Caco-2 (cell line): ENCODE measurements around the gene TCERG1L. TPM values are rescaled to one million over a fixed set of nuclear protein-coding genes. Genes with fewer than 3 reads are reported as not detected.

Source experiments
- BruUV-seq: library from RNA; stranded (reverse); fragments of 400-500 nt; replicated peaks from 2 replicates; lab custom pipeline; 2021; lab: Mats Ljungman, UMichigan
- CTCF ChIA-PET: fragments of 300-600 bp; sonication (Branson Sonifier 250); formaldehyde crosslinking; loops from one replicate; lab custom pipeline; 2022; ENCODE audit warnings: antibody characterized with exemption; lab: Charles Lee
- POLR2A ChIA-PET: fragments of 300-600 bp; sonication (Branson Sonifier 250); formaldehyde crosslinking; loops from one replicate; lab custom pipeline; 2022; ENCODE audit warnings: antibody characterized with exemption; lab: Charles Lee
- DNase-seq, 2 experiments: peaks; one replicate each; pipeline versions ENCODE4 v3.0.0 to v3.0.0-alpha.2; 2020 to 2022
- H3K27me3 ChIP-seq: replicated peaks from 2 replicates; pipeline ENCODE4 v1.6.0; 2011; ENCODE audit warnings: low read length; ENCODE audit not compliant: control insufficient read depth, insufficient read depth
- H3K36me3 ChIP-seq: 2 replicates; pipeline ENCODE4 v1.5.1; 2011; ENCODE audit warnings: low read length; ENCODE audit not compliant: control insufficient read depth, insufficient read depth
- H3K4me1 ChIP-seq: fragments of 250-450 bp; sonication (Bioruptor Pico); 2 replicates; pipeline ENCODE4 v1.5.1; 2020; ENCODE audit warnings: mild to moderate bottlenecking
- H3K4me3 ChIP-seq: 2 replicates; pipeline ENCODE4 v1.5.1; 2011; ENCODE audit warnings: low read depth, mild to moderate bottlenecking, control low read depth, low read length
- H3K9me3 ChIP-seq: fragments of 250-450 bp; sonication (Bioruptor Pico); 2 replicates; pipeline ENCODE4 v1.5.1; 2020; ENCODE audit warnings: mild to moderate bottlenecking, moderate library complexity
- H3K27ac Mint-ChIP-seq: one replicate; pipeline ENCODE4 v1.8.0; 2022; ENCODE audit warnings: mixed read lengths; ENCODE audit not compliant: unreplicated experiment
- H3K27me3 Mint-ChIP-seq: one replicate; pipeline ENCODE4 v1.8.0; 2022; ENCODE audit warnings: mixed read lengths; ENCODE audit not compliant: insufficient read depth, unreplicated experiment
- H3K36me3 Mint-ChIP-seq: one replicate; pipeline ENCODE4 v1.8.0; 2022; ENCODE audit warnings: mild to moderate bottlenecking, mixed read lengths; ENCODE audit not compliant: insufficient read depth, unreplicated experiment
- H3K4me1 Mint-ChIP-seq: one replicate; pipeline ENCODE4 v1.8.0; 2022; ENCODE audit warnings: low read depth, mixed read lengths; ENCODE audit not compliant: unreplicated experiment
- H3K4me3 Mint-ChIP-seq: one replicate; pipeline ENCODE4 v1.8.0; 2022; ENCODE audit warnings: mild to moderate bottlenecking, moderate library complexity, mixed read lengths; ENCODE audit not compliant: unreplicated experiment
- H3K9me3 Mint-ChIP-seq: one replicate; pipeline ENCODE4 v1.8.0; 2022; ENCODE audit warnings: mixed read lengths; ENCODE audit not compliant: unreplicated experiment
- CTCF ChIP-seq, 2 experiments: fragments of 200-600 bp in 1 of 2; IDR thresholded peaks; 1 replicate in 1 of 2; 2 replicates in 1 of 2; pipeline versions ENCODE4 v1.5.1 to v1.8.0; 2011 to 2022; ENCODE audit warnings: antibody characterized with exemption in 1 of 2, control low read depth in 1 of 2, inconsistent platforms in 1 of 2, low read depth in 1 of 2, low read length in 1 of 2, mild to moderate bottlenecking in 1 of 2, moderate library complexity in 1 of 2; ENCODE audit not compliant: insufficient read depth in 1 of 2, severe bottlenecking in 1 of 2, unreplicated experiment in 1 of 2
- intact Hi-C: fragments of 100-400 bp; cut with micrococcal nuclease; formaldehyde crosslinking; loops from one replicate; pipeline ENCODE4 v1.10.0; 2022; ENCODE audit not compliant: unreplicated experiment
- total RNA-seq: library from RNA; stranded (reverse); gene quantifications from 2 replicates; pipeline ENCODE4 v1.2.3, GENCODE V29; 2022

TCERG1L gene
- total RNA-seq, 1 experiment from 2014 or later = not detected

GRCh38 chr10:131314148-131314547 lies 2.6 kb upstream of the TCERG1L start:
- BruUV-seq = no TSS peak
- intact Hi-C loops = no loop called here
- H3K27me3 Mint-ChIP-seq = peaks cover 3% of the 10 kb centered on the region
- Histone ChIP-seq H3K36me3 (no peaks in the 10 kb centered on the region), H3K4me3 (no peak overlapping the region), H3K9me3 (0 out of 2 replicates have a peak, but pooled peaks cover 5% of the 10 kb centered on the region), H3K4me1 (no peaks in the 10 kb centered on the region), H3K27me3 (no peaks in the 10 kb centered on the region)
- ChIA-PET POLR2A (no interaction called here), CTCF (no interaction called here)
- no peak for DNase-seq
- H3K9me3 Mint-ChIP-seq = no peaks in the 10 kb centered on the region
- no peaks in the 10 kb centered on the region for H3K4me1 Mint-ChIP-seq
- H3K27ac Mint-ChIP-seq = no peak overlapping the region
- no peak for TF ChIP-seq CTCF (IDR thresholded peaks at IDR 0.05; ENCODE audit: insufficient read depth in 1 of 2, low read depth in 1 of 2, low read length in 1 of 2, severe bottlenecking in 1 of 2, unreplicated experiment in 1 of 2)
- no peak overlapping the region for H3K4me3 Mint-ChIP-seq
- H3K36me3 Mint-ChIP-seq = no peaks in the 10 kb centered on the region

GRCh38 chr10:131313377-131313776 lies 1.9 kb upstream of the TCERG1L start:
- no peak for DNase-seq
- BruUV-seq = no TSS peak
- Histone ChIP-seq H3K4me1 (no peaks in the 10 kb centered on the region), H3K36me3 (no peaks in the 10 kb centered on the region), H3K9me3 (0 out of 2 replicates have a peak, but pooled peaks cover 5% of the 10 kb centered on the region), H3K4me3 (no peak overlapping the region), H3K27me3 (no peaks in the 10 kb centered on the region)
- Mint-ChIP-seq H3K9me3 (no peaks in the 10 kb centered on the region), H3K27ac (no peak overlapping the region), H3K36me3 (no peaks in the 10 kb centered on the region), H3K4me3 (no peak overlapping the region), H3K27me3 (peaks cover 3% of the 10 kb centered on the region), H3K4me1 (no peaks in the 10 kb centered on the region)
- intact Hi-C loops = no loop called here
- ChIA-PET POLR2A (no interaction called here), CTCF (no interaction called here)
- no peak for TF ChIP-seq CTCF (IDR thresholded peaks at IDR 0.05; ENCODE audit: insufficient read depth in 1 of 2, low read depth in 1 of 2, low read length in 1 of 2, severe bottlenecking in 1 of 2, unreplicated experiment in 1 of 2)

GRCh38 chr10:131312478-131312836 lies 936 bp upstream of the TCERG1L start:
- Mint-ChIP-seq H3K4me3 (no peak overlapping the region), H3K9me3 (no peaks in the 10 kb centered on the region), H3K27me3 (peaks cover under 1% of the 10 kb centered on the region), H3K36me3 (no peaks in the 10 kb centered on the region), H3K4me1 (no peaks in the 10 kb centered on the region), H3K27ac (no peak overlapping the region)
- ChIA-PET POLR2A (no interaction called here), CTCF (no interaction called here)
- intact Hi-C loops = no loop called here
- no peak for TF ChIP-seq CTCF (IDR thresholded peaks at IDR 0.05; ENCODE audit: insufficient read depth in 1 of 2, low read depth in 1 of 2, low read length in 1 of 2, severe bottlenecking in 1 of 2, unreplicated experiment in 1 of 2)
- no peak for DNase-seq
- no peaks in the 10 kb centered on the region for H3K36me3 ChIP-seq
- H3K27me3 ChIP-seq = no peaks in the 10 kb centered on the region
- no TSS peak for BruUV-seq
- 0 out of 2 replicates have a peak, but pooled peaks cover 5% of the 10 kb centered on the region for H3K9me3 ChIP-seq
- H3K4me3 ChIP-seq = no peak overlapping the region
- no peaks in the 10 kb centered on the region for H3K4me1 ChIP-seq
